Hepatocyte (in vitro differentiated cells): ENCODE data around the gene HOXD12.

Experiments
- EZH2 ChIP-seq: fragments of 200-600 bp; sonication (generic); IDR thresholded peaks from 2 replicates; pipeline ENCODE4 v1.6.1; 2016; ENCODE audit warnings: antibody characterized with exemption, mild to moderate bottlenecking, borderline replicate concordance
- EZH2phosphoT487 ChIP-seq: fragments of 200-600 bp; sonication (generic); IDR thresholded peaks from one replicate; pipeline ENCODE4 v1.6.1; 2018; ENCODE audit warnings: antibody characterized with exemption, mild to moderate bottlenecking, low read depth, moderate library complexity; ENCODE audit not compliant: unreplicated experiment, severe bottlenecking
- TF ChIP-seq, protein P1 (sequence below): fragments of 200-600 bp; sonication (generic); IDR thresholded peaks from 2 replicates; pipeline ENCODE4 v1.5.1; 2016; ENCODE audit warnings: antibody characterized with exemption, mild to moderate bottlenecking; ENCODE audit not compliant: poor library complexity

DNA sequence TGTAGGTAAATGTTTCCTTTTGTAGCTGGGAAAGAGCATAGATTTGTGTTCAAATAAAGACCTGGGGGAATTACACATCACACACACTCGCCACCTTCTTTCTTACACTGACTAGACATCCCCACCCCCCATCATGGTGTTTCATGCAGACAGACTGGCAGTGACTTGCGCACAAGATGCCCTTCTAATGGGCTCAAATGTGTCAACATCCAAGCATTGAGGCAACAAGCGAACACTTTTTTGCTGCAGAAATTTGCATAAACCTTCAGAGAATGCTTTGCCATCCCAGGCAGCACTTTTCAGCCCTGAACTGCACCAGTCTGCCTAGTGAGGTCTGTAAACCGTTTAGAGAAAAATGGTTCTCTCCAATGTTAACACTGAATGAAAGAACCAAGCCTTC is 34.4 kb downstream of the HOXD12 start:
- TF ChIP-seq, protein P1, sequence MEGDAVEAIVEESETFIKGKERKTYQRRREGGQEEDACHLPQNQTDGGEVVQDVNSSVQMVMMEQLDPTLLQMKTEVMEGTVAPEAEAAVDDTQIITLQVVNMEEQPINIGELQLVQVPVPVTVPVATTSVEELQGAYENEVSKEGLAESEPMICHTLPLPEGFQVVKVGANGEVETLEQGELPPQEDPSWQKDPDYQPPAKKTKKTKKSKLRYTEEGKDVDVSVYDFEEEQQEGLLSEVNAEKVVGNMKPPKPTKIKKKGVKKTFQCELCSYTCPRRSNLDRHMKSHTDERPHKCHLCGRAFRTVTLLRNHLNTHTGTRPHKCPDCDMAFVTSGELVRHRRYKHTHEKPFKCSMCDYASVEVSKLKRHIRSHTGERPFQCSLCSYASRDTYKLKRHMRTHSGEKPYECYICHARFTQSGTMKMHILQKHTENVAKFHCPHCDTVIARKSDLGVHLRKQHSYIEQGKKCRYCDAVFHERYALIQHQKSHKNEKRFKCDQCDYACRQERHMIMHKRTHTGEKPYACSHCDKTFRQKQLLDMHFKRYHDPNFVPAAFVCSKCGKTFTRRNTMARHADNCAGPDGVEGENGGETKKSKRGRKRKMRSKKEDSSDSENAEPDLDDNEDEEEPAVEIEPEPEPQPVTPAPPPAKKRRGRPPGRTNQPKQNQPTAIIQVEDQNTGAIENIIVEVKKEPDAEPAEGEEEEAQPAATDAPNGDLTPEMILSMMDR: no peak
- TF ChIP-seq EZH2: no peak
- TF ChIP-seq EZH2phosphoT487: no peak
